CD14-positive monocyte (primary cell): Measurements from ENCODE around the gene GFRA3. TPM values are rescaled to one million over a fixed set of nuclear protein-coding genes. Genes with fewer than 3 reads are reported as not detected.

ENCODE experiments used
- DNase-seq, 3 donors: peaks; one replicate each; pipeline ENCODE4 v3.0.0-alpha.2; 2011 to 2022
- H2AFZ ChIP-seq: 2 replicates; pipeline ENCODE4 v1.6.0; 2012; ENCODE audit warnings: mild to moderate bottlenecking, low read depth, low read length, inconsistent platforms; ENCODE audit not compliant: insufficient read depth, poor library complexity, severe bottlenecking
- H3K27ac ChIP-seq, 2 donors: 1 replicate in 1 of 2; 2 replicates in 1 of 2; pipeline ENCODE4 v1.5.1; 2012 to 2013; ENCODE audit warnings: low read length in 2 of 2, control low read depth in 1 of 2, inconsistent platforms in 1 of 2, low read depth in 1 of 2, mild to moderate bottlenecking in 1 of 2
- H3K27me3 ChIP-seq, 2 donors: one replicate each; pipeline versions ENCODE4 v1.6.0 to v1.6.1; 2011 to 2013; ENCODE audit warnings: low read length in 2 of 2; ENCODE audit not compliant: control insufficient read depth in 2 of 2, insufficient read depth in 2 of 2
- H3K36me3 ChIP-seq, 2 donors: replicated peaks in 1 of 2; 1 replicate in 1 of 2; 2 replicates in 1 of 2; pipeline versions ENCODE4 v1.5.1 to v1.6.1; 2012 to 2013; ENCODE audit warnings: low read length in 2 of 2, control low read depth in 1 of 2, inconsistent platforms in 1 of 2, mild to moderate bottlenecking in 1 of 2; ENCODE audit not compliant: insufficient read depth in 2 of 2, control insufficient read depth in 1 of 2
- H3K4me1 ChIP-seq, 2 donors: 1 replicate in 1 of 2; 2 replicates in 1 of 2; pipeline versions ENCODE4 v1.5.1 to v1.6.1; 2012 to 2013; ENCODE audit warnings: low read length in 2 of 2, control low read depth in 1 of 2, inconsistent platforms in 1 of 2, mild to moderate bottlenecking in 1 of 2, moderate library complexity in 1 of 2; ENCODE audit not compliant: insufficient read depth in 2 of 2, control insufficient read depth in 1 of 2
- H3K4me2 ChIP-seq: replicated peaks from 2 replicates; pipeline ENCODE3; 2012; ENCODE audit warnings: low read length, moderate library complexity, mild to moderate bottlenecking; ENCODE audit not compliant: poor library complexity, severe bottlenecking; ENCODE audit errors: extremely low read depth
- H3K4me3 ChIP-seq, 3 experiments: fragments of 200-600 bp in 1 of 3; sonication (generic) in 1 of 3; replicated peaks in 1 of 3; 1 replicate in 2 of 3; 2 replicates in 1 of 3; pipeline ENCODE4 v1.5.1; 2011 to 2013; ENCODE audit warnings: low read length in 3 of 3, mild to moderate bottlenecking in 3 of 3, control low read depth in 2 of 3, low read depth in 2 of 3, inconsistent platforms in 1 of 3, moderate library complexity in 1 of 3
- H3K79me2 ChIP-seq: 2 replicates; pipeline ENCODE4 v1.6.0; 2012; ENCODE audit warnings: mild to moderate bottlenecking, control low read depth, inconsistent platforms, low read length, moderate library complexity; ENCODE audit not compliant: insufficient read depth
- H3K9ac ChIP-seq: 2 replicates; pipeline ENCODE4 v1.6.0; 2017; ENCODE audit warnings: low read length, mild to moderate bottlenecking; ENCODE audit not compliant: insufficient read depth, poor library complexity, severe bottlenecking
- H3K9me3 ChIP-seq, 2 donors: replicated peaks in 1 of 2; 1 replicate in 1 of 2; 2 replicates in 1 of 2; pipeline versions ENCODE4 v1.5.1 to v1.6.1; 2012 to 2013; ENCODE audit warnings: low read length in 2 of 2, control low read depth in 1 of 2; ENCODE audit not compliant: control insufficient read depth in 1 of 2, insufficient read depth in 1 of 2
- H4K20me1 ChIP-seq: 2 replicates; pipeline ENCODE4 v1.6.0; 2012; ENCODE audit warnings: mild to moderate bottlenecking, low read length, control low read depth, moderate library complexity; ENCODE audit not compliant: insufficient read depth
- H3K27ac Mint-ChIP-seq, 7 donors: one replicate each; pipeline ENCODE4 v1.8.0; 2020; ENCODE audit warnings: mild to moderate bottlenecking in 7 of 7, mixed read lengths in 7 of 7, moderate library complexity in 6 of 7, inconsistent platforms in 2 of 7
- H3K27me3 Mint-ChIP-seq, 3 donors: one replicate each; pipeline ENCODE4 v1.8.0; 2021 to 2022; ENCODE audit warnings: low read depth in 3 of 3, mild to moderate bottlenecking in 3 of 3, mixed read lengths in 3 of 3, moderate library complexity in 3 of 3, inconsistent platforms in 1 of 3
- H3K36me3 Mint-ChIP-seq, 2 donors: one replicate each; pipeline ENCODE4 v1.8.0; 2020; ENCODE audit warnings: mixed read lengths in 2 of 2, inconsistent platforms in 1 of 2, mild to moderate bottlenecking in 1 of 2
- H3K4me1 Mint-ChIP-seq: one replicate; pipeline ENCODE4 v1.8.0; 2020; ENCODE audit warnings: mild to moderate bottlenecking, mixed read lengths
- H3K4me3 Mint-ChIP-seq, 2 donors: one replicate each; pipeline ENCODE4 v1.8.0; 2020; ENCODE audit warnings: mild to moderate bottlenecking in 2 of 2, mixed read lengths in 2 of 2, moderate library complexity in 1 of 2
- H3K9me3 Mint-ChIP-seq, 7 donors: one replicate each; pipeline ENCODE4 v1.8.0; 2020 to 2022; ENCODE audit warnings: mixed read lengths in 7 of 7, mild to moderate bottlenecking in 6 of 7, moderate library complexity in 6 of 7, inconsistent platforms in 2 of 7
- WGBS: methylation state at CpG from one replicate; pipeline ENCODE4 v1.1.5; 2013; ENCODE audit warnings: missing lambda C conversion rate; ENCODE audit not compliant: insufficient coverage; 5-methylcytosine and 5-hydroxymethylcytosine counted together
- intact Hi-C, 2 donors: fragments of 100-400 bp; cut with micrococcal nuclease; formaldehyde crosslinking; loops; one replicate each; pipeline versions ENCODE4 v1.15.0 to v1.15.1; 2023
- polyA plus RNA-seq, 3 donors: library from polyadenylated mRNA; depleted of rRNA in 1 of 3; unstranded in 2 of 3; stranded (reverse) in 1 of 3; fragments of 300-500 nt in 2 of 3; fragments of >200 nt in 1 of 3; fragmentation: Illumina TruSeq in 2 of 3; gene quantifications; 1 replicate in 2 of 3; 2 replicates in 1 of 3; pipeline ENCODE4 v1.2.3, GENCODE V29; 2012 to 2021
- TF ChIP-seq, protein P1 (sequence below): fragments of 200-600 bp; IDR thresholded peaks from one replicate; pipeline ENCODE4 v1.8.0; 2022; ENCODE audit warnings: antibody characterized with exemption, mild to moderate bottlenecking

Gene GFRA3
- polyA plus RNA-seq, 3 donors = not detected

DNA sequence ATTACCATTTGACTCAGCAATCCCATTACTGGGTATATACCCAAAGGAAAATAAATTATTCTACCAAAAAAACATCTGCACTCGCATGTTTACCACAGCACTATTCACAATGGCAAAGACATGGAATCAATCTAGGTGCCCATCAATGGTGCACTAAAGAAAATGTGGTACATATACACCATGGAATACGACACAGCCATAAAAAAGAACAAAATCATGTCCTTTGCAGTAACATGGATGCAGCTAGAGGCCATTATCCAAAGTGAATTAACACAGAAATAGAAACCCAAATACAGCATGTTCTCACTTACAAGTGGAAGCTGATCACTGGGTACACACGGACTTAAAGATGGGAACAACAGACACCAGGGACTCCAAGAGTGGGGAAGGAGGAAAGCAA, 63.4 kb downstream of the GFRA3 start:
- Mint-ChIP-seq H3K4me1 (peaks cover 14% of the 10 kb centered on the region), H3K9me3 (no peaks in the 10 kb centered on the region), H3K27ac (no peak overlapping the region), H3K27me3 (peaks cover 0 to 1% (median 0%) of the 10 kb centered on the region in 3 donors), H3K4me3 (no peak overlapping the region), H3K36me3 (peaks cover 8 to 22% of the 10 kb centered on the region in 2 donors)
- peaks cover 62% of the 10 kb centered on the region for H3K79me2 ChIP-seq
- no peak overlapping the region for H3K4me3 ChIP-seq
- H3K4me2 ChIP-seq = no peak overlapping the region
- DNase-seq = no peak
- no peak overlapping the region for H2AFZ ChIP-seq
- H3K27me3 ChIP-seq = no peaks in the 10 kb centered on the region
- TF ChIP-seq, protein P1, sequence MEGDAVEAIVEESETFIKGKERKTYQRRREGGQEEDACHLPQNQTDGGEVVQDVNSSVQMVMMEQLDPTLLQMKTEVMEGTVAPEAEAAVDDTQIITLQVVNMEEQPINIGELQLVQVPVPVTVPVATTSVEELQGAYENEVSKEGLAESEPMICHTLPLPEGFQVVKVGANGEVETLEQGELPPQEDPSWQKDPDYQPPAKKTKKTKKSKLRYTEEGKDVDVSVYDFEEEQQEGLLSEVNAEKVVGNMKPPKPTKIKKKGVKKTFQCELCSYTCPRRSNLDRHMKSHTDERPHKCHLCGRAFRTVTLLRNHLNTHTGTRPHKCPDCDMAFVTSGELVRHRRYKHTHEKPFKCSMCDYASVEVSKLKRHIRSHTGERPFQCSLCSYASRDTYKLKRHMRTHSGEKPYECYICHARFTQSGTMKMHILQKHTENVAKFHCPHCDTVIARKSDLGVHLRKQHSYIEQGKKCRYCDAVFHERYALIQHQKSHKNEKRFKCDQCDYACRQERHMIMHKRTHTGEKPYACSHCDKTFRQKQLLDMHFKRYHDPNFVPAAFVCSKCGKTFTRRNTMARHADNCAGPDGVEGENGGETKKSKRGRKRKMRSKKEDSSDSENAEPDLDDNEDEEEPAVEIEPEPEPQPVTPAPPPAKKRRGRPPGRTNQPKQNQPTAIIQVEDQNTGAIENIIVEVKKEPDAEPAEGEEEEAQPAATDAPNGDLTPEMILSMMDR = no peak
- H3K9ac ChIP-seq = no peak overlapping the region
- no peaks in the 10 kb centered on the region for H3K9me3 ChIP-seq
- intact Hi-C loops = loop anchor here (5.0 to 10.0 kb wide), 3 partner anchors 34 to 126 kb away; partner anchors contain the start of genes FAM53C (in 2 of the 2), BRD8 (in 1 of the 2), CDC25C (in 1 of the 2) and KIF20A (in 1 of the 2)
- no CpG with 5 or more reads among the region's 3 CpGs for WGBS
- no peaks in the 10 kb centered on the region for H4K20me1 ChIP-seq
- H3K4me1 ChIP-seq = peaks cover 14 to 19% of the 10 kb centered on the region in 2 donors
- H3K27ac ChIP-seq = no peak overlapping the region
- peaks cover 6 to 33% of the 10 kb centered on the region in 2 donors for H3K36me3 ChIP-seq

Other genes starting within 250 kb of the GFRA3 start
- 10 to 100 TPM; 11.5 to 17.0 (median 12.9) TPM for gene FAM13B, start 241.5 kb downstream of the GFRA3 start, polyA plus RNA-seq
- not detected for gene WNT8A, start 190.6 kb downstream of the GFRA3 start, polyA plus RNA-seq
- gene NME5, start 135.2 kb downstream of the GFRA3 start, polyA plus RNA-seq = not detected
- gene BRD8, start 96.0 kb downstream of the GFRA3 start, polyA plus RNA-seq = 10 to 100 TPM in 2 of 3 donors, 1 to 10 TPM in 1; 9.8 to 19.6 (median 17.6) TPM
- not detected for gene KIF20A, start 95.5 kb downstream of the GFRA3 start, polyA plus RNA-seq
- 10 to 100 TPM in 2 of 3 donors, 1 to 10 TPM in 1; 7.8 to 15.9 (median 12.8) TPM for gene CDC23, start 61.3 kb downstream of the GFRA3 start, polyA plus RNA-seq
- gene CDC25C, start 57.2 kb upstream of the GFRA3 start, polyA plus RNA-seq = not detected
- gene FAM53C, start 63.6 kb upstream of the GFRA3 start, polyA plus RNA-seq = 10 to 100 TPM; 24.9 to 92.2 (median 28.7) TPM
- gene KDM3B, start 78.1 kb upstream of the GFRA3 start, polyA plus RNA-seq = 10 to 100 TPM; 11.7 to 52.1 (median 17.4) TPM
- not detected for gene REEP2, start 164.4 kb upstream of the GFRA3 start, polyA plus RNA-seq
- 100 to 1,000 TPM in 1 of 3 donors, 10 to 100 TPM in 1, 1 to 10 TPM in 1; 8.4 to 105 (median 16.9) TPM for gene EGR1, start 190.9 kb upstream of the GFRA3 start, polyA plus RNA-seq